DND-41 (cell line): ENCODE measurements around the gene MAN2A1.

Source experiments
- ATAC-seq: fragments of 200-7000 bp; cut with Tn5 transposase; 3 replicates; pipeline ENCODE4 v1.9.1; 2021; ENCODE audit warnings: low read depth; ENCODE audit not compliant: insufficient read depth
- DNase-seq: peaks from one replicate; pipeline ENCODE4 v3.0.0-alpha.2; 2020
- H2AFZ ChIP-seq: 2 replicates; pipeline ENCODE4 v1.6.0; 2012; ENCODE audit warnings: low read depth, low read length
- H3K27ac ChIP-seq: 2 replicates; pipeline ENCODE4 v1.5.1; 2012; ENCODE audit warnings: low read length, inconsistent platforms
- H3K27me3 ChIP-seq: fragments of 200-600 bp; sonication (generic); 2 replicates; pipeline ENCODE4 v1.6.0; 2012; ENCODE audit warnings: low read length, mild to moderate bottlenecking, inconsistent platforms; ENCODE audit not compliant: insufficient read depth, poor library complexity
- H3K36me3 ChIP-seq: 2 replicates; pipeline ENCODE4 v1.5.1; 2012; ENCODE audit warnings: low read length, inconsistent platforms; ENCODE audit not compliant: insufficient read depth
- H3K4me1 ChIP-seq: 2 replicates; pipeline ENCODE4 v1.5.1; 2012; ENCODE audit warnings: mild to moderate bottlenecking, low read length; ENCODE audit not compliant: insufficient read depth
- H3K4me2 ChIP-seq: 2 replicates; pipeline ENCODE4 v1.6.0; 2012; ENCODE audit warnings: mild to moderate bottlenecking, moderate library complexity, low read length, inconsistent platforms; ENCODE audit not compliant: insufficient read depth
- H3K4me3 ChIP-seq, 2 experiments: fragments of 200-600 bp in 1 of 2; shearing (Covaris generic) in 1 of 2; 2 replicates each; pipeline ENCODE4 v1.5.1; 2012 to 2016; ENCODE audit warnings: inconsistent platforms in 2 of 2, low read length in 2 of 2, mild to moderate bottlenecking in 2 of 2, low read depth in 1 of 2, moderate library complexity in 1 of 2
- H3K79me2 ChIP-seq: 2 replicates; pipeline ENCODE4 v1.6.0; 2012; ENCODE audit warnings: low read length, inconsistent platforms; ENCODE audit not compliant: insufficient read depth
- H3K9ac ChIP-seq: 2 replicates; pipeline ENCODE4 v1.6.0; 2012; ENCODE audit warnings: low read depth, mild to moderate bottlenecking, inconsistent platforms, low read length, moderate library complexity
- H3K9me3 ChIP-seq: 2 replicates; pipeline ENCODE4 v1.5.1; 2012; ENCODE audit warnings: low read length, moderate library complexity, mild to moderate bottlenecking, inconsistent platforms; ENCODE audit not compliant: insufficient read depth, severe bottlenecking
- H4K20me1 ChIP-seq: 2 replicates; pipeline ENCODE4 v1.6.0; 2012; ENCODE audit warnings: low read length; ENCODE audit not compliant: insufficient read depth
- CTCF ChIP-seq: IDR thresholded peaks from 2 replicates; pipeline ENCODE4 v1.5.1; 2012; ENCODE audit warnings: borderline replicate concordance, low read length, moderate library complexity, mild to moderate bottlenecking; ENCODE audit not compliant: poor library complexity, severe bottlenecking; ENCODE audit errors: extremely low read depth
- EZH2 ChIP-seq: IDR thresholded peaks from 3 replicates; pipeline ENCODE4 v1.6.1; 2012; ENCODE audit warnings: borderline replicate concordance, low read depth, mild to moderate bottlenecking, moderate library complexity, low read length, inconsistent platforms; ENCODE audit not compliant: severe bottlenecking

The MAN2A1 gene

GRCh38 chr5:109784687-109785086, 95.0 kb downstream of the MAN2A1 start:
- Histone ChIP-seq H4K20me1 (no peaks in the 10 kb centered on the region), H3K27ac (no peak overlapping the region), H3K9ac (no peak overlapping the region), H3K4me3 (no peak overlapping the region), H3K9me3 (no peaks in the 10 kb centered on the region), H3K4me1 (no peaks in the 10 kb centered on the region), H2AFZ (no peak overlapping the region), H3K79me2 (no peaks in the 10 kb centered on the region), H3K4me2 (no peak overlapping the region), H3K36me3 (peaks cover 75% of the 10 kb centered on the region), H3K27me3 (no peaks in the 10 kb centered on the region)
- DNase-seq, result no peak
- ATAC-seq, result no peak
- TF ChIP-seq CTCF (no peak), EZH2 (no peak)

GRCh38 chr5:109786206-109786855, 96.6 kb downstream of the MAN2A1 start:
- Histone ChIP-seq H3K36me3 (peaks cover 77% of the 10 kb centered on the region), H2AFZ (no peak overlapping the region), H3K4me2 (no peak overlapping the region), H3K4me3 (no peak overlapping the region), H3K27ac (no peak overlapping the region), H3K27me3 (no peaks in the 10 kb centered on the region), H4K20me1 (no peaks in the 10 kb centered on the region), H3K9ac (no peak overlapping the region), H3K79me2 (no peaks in the 10 kb centered on the region), H3K9me3 (peaks cover 1% of the 10 kb centered on the region), H3K4me1 (no peaks in the 10 kb centered on the region)
- ATAC-seq (no peak), DNase-seq (no peak)
- no peak for TF ChIP-seq EZH2
- TF ChIP-seq CTCF, result no peak

GRCh38 chr5:109788596-109788995, 98.9 kb downstream of the MAN2A1 start:
- Histone ChIP-seq H3K4me1 (no peaks in the 10 kb centered on the region), H3K27ac (no peak overlapping the region), H3K4me2 (no peak overlapping the region), H3K4me3 (no peak overlapping the region), H3K9ac (no peak overlapping the region), H2AFZ (no peak overlapping the region), H3K79me2 (no peaks in the 10 kb centered on the region), H4K20me1 (no peaks in the 10 kb centered on the region), H3K36me3 (peaks cover 88% of the 10 kb centered on the region), H3K27me3 (no peaks in the 10 kb centered on the region), H3K9me3 (peaks cover 18% of the 10 kb centered on the region)
- DNase-seq (no peak), ATAC-seq (no peak)
- TF ChIP-seq CTCF (no peak), EZH2 (no peak)
